GM23338 (cell line): ENCODE results near the gene CIB4.

Experiments used
- CREB1 ChIP-seq: fragments of 250-450 bp; sonication (Bioruptor Pico); IDR thresholded peaks from 2 replicates; pipeline ENCODE4 v1.5.0; 2020; ENCODE audit warnings: low read depth, mild to moderate bottlenecking, moderate library complexity
- CTCF ChIP-seq, 2 experiments: fragments of 200-600 bp in 1 of 2; sonication (generic) in 1 of 2; conservative IDR thresholded peaks; 2 replicates each; pipeline versions ENCODE4 v1.5.1 to v1.6.1; 2016 to 2017; ENCODE audit warnings: antibody characterized with exemption in 2 of 2, low read depth in 2 of 2, mild to moderate bottlenecking in 2 of 2, moderate library complexity in 1 of 2
- EZH2 ChIP-seq: fragments of 200-600 bp; sonication (generic); IDR thresholded peaks from one replicate; pipeline ENCODE4 v1.8.0; 2017; ENCODE audit warnings: antibody characterized with exemption, mild to moderate bottlenecking, low read depth; ENCODE audit not compliant: unreplicated experiment

- TF ChIP-seq CTCF (conservative IDR thresholded peaks at IDR 0.05; ENCODE audit: low read depth in 2 of 2) (no peak), EZH2 (no peak), CREB1 (CRISPR knock-in tag) (no peak)
These were observed 21.6 kb downstream of the CIB4 start for GRCh38 chr2:26619521-26619951.
